Astrocyte (in vitro differentiated cells and primary cell): ENCODE data around the gene CDKAL1. TPM values are rescaled to one million over a fixed set of nuclear protein-coding genes. Genes with fewer than 3 reads are reported as not detected.
"Not testable (repeated sequence)": the region's sequence is repeated elsewhere in the genome, so short reads cannot be mapped to it uniquely, and the experiment has no call there.

Experiments
- DNase-seq: peaks from one replicate; pipeline ENCODE4 v3.0.0-alpha.2; 2010; ENCODE audit warnings: low read depth
- FAIRE-seq: peaks from 2 replicates; lab custom pipeline; 2011; peaks lifted over from hg19 to GRCh38; lab: Jason Lieb, UNC
- H2AFZ ChIP-seq: 2 replicates; pipeline ENCODE4 v1.6.0; 2012; ENCODE audit warnings: low read depth, low read length, inconsistent platforms
- H3K27ac ChIP-seq: 2 replicates; pipeline ENCODE4 v1.5.1; 2011; ENCODE audit warnings: low read depth, low read length, inconsistent platforms
- H3K27me3 ChIP-seq: 2 replicates; pipeline ENCODE4 v1.6.0; 2011; ENCODE audit warnings: low read length, inconsistent platforms; ENCODE audit not compliant: insufficient read depth
- H3K36me3 ChIP-seq: 2 replicates; pipeline ENCODE4 v1.5.1; 2011; ENCODE audit warnings: low read length, inconsistent platforms; ENCODE audit not compliant: insufficient read depth
- H3K4me1 ChIP-seq: 2 replicates; pipeline ENCODE4 v1.5.1; 2011; ENCODE audit warnings: low read length, inconsistent platforms; ENCODE audit not compliant: insufficient read depth
- H3K4me2 ChIP-seq: 2 replicates; pipeline ENCODE4 v1.6.0; 2012; ENCODE audit warnings: low read length, inconsistent platforms
- H3K4me3 ChIP-seq: 2 replicates; pipeline ENCODE4 v1.5.1; 2011; ENCODE audit warnings: low read depth, mild to moderate bottlenecking, low read length, inconsistent platforms; ENCODE audit not compliant: insufficient read depth
- H3K79me2 ChIP-seq: 2 replicates; pipeline ENCODE4 v1.6.0; 2012; ENCODE audit warnings: mild to moderate bottlenecking, low read length, inconsistent platforms; ENCODE audit not compliant: insufficient read depth
- H3K9ac ChIP-seq: 2 replicates; pipeline ENCODE4 v1.6.0; 2012; ENCODE audit warnings: mild to moderate bottlenecking, low read length, inconsistent platforms
- H3K9me3 ChIP-seq: 2 replicates; pipeline ENCODE4 v1.5.1; 2012; ENCODE audit warnings: low read depth, mild to moderate bottlenecking, low read length, inconsistent platforms; ENCODE audit not compliant: insufficient read depth
- H4K20me1 ChIP-seq: 2 replicates; pipeline ENCODE4 v1.6.0; 2012; ENCODE audit warnings: low read length, inconsistent platforms; ENCODE audit not compliant: insufficient read depth
- H3K27ac Mint-ChIP-seq: one replicate; pipeline ENCODE4 v1.8.0; 2021; ENCODE audit warnings: mild to moderate bottlenecking, mixed read lengths; ENCODE audit not compliant: unreplicated experiment
- H3K27me3 Mint-ChIP-seq: one replicate; pipeline ENCODE4 v1.8.0; 2021; ENCODE audit warnings: low read depth, mixed read lengths; ENCODE audit not compliant: unreplicated experiment
- H3K36me3 Mint-ChIP-seq: one replicate; pipeline ENCODE4 v1.8.0; 2021; ENCODE audit warnings: low read depth, mixed read lengths; ENCODE audit not compliant: unreplicated experiment
- H3K4me1 Mint-ChIP-seq: one replicate; pipeline ENCODE4 v1.8.0; 2021; ENCODE audit warnings: low read depth, mixed read lengths; ENCODE audit not compliant: unreplicated experiment
- H3K4me3 Mint-ChIP-seq: one replicate; pipeline ENCODE4 v1.8.0; 2021; ENCODE audit warnings: mild to moderate bottlenecking, moderate library complexity, mixed read lengths; ENCODE audit not compliant: unreplicated experiment
- H3K9me3 Mint-ChIP-seq: one replicate; pipeline ENCODE4 v1.8.0; 2021; ENCODE audit warnings: mild to moderate bottlenecking, mixed read lengths; ENCODE audit not compliant: unreplicated experiment
- CTCF ChIP-seq: IDR thresholded peaks from 2 replicates; pipeline ENCODE4 v1.5.1; 2011; ENCODE audit warnings: low read depth, mild to moderate bottlenecking, inconsistent platforms, low read length, moderate library complexity; ENCODE audit not compliant: insufficient read depth
- EZH2 ChIP-seq: IDR thresholded peaks from 2 replicates; pipeline ENCODE4 v1.6.1; 2012; ENCODE audit warnings: mild to moderate bottlenecking, low read length, inconsistent platforms; ENCODE audit not compliant: insufficient read depth
- total RNA-seq: library from RNA; stranded (reverse); gene quantifications from 2 replicates; pipeline ENCODE4 v1.2.1, GENCODE V29; 2021

The CDKAL1 gene
- total RNA-seq, 1 donor from 2014 or later, result 13.7 TPM

GRCh38 chr6:21087188-21087587 is 552.9 kb downstream of the CDKAL1 start:
- no peaks in the 10 kb centered on the region for H3K9me3 ChIP-seq
- TF ChIP-seq EZH2, result no peak
- TF ChIP-seq CTCF, result no peak
- H3K79me2 ChIP-seq, result no peaks in the 10 kb centered on the region
- no peaks in the 10 kb centered on the region for H4K20me1 ChIP-seq
- Mint-ChIP-seq H3K27me3 (no peaks in the 10 kb centered on the region), H3K4me1 (no peaks in the 10 kb centered on the region), H3K27ac (no peak overlapping the region), H3K9me3 (no peaks in the 10 kb centered on the region), H3K4me3 (no peak overlapping the region), H3K36me3 (no peaks in the 10 kb centered on the region)
- H3K4me2 ChIP-seq, result no peak overlapping the region
- H3K9ac ChIP-seq, result no peak overlapping the region
- no peak for FAIRE-seq
- DNase-seq, result no peak
- no peaks in the 10 kb centered on the region for H3K27me3 ChIP-seq
- no peak overlapping the region for H3K27ac ChIP-seq
- no peaks in the 10 kb centered on the region for H3K36me3 ChIP-seq
- H3K4me3 ChIP-seq, result no peak overlapping the region
- no peaks in the 10 kb centered on the region for H3K4me1 ChIP-seq
- no peak overlapping the region for H2AFZ ChIP-seq

- Histone ChIP-seq H3K4me3 (no peak overlapping the region), H4K20me1 (no peaks in the 10 kb centered on the region), H2AFZ (no peak overlapping the region), H3K36me3 (no peaks in the 10 kb centered on the region), H3K79me2 (no peaks in the 10 kb centered on the region), H3K4me1 (no peaks in the 10 kb centered on the region), H3K9ac (no peak overlapping the region), H3K27ac (no peak overlapping the region), H3K27me3 (no peaks in the 10 kb centered on the region), H3K4me2 (no peak overlapping the region), H3K9me3 (no peaks in the 10 kb centered on the region)
- Mint-ChIP-seq H3K9me3 (no peaks in the 10 kb centered on the region), H3K4me1 (no peaks in the 10 kb centered on the region), H3K4me3 (no peak overlapping the region), H3K27me3 (no peaks in the 10 kb centered on the region), H3K27ac (no peak overlapping the region), H3K36me3 (no peaks in the 10 kb centered on the region)
- FAIRE-seq (no peak), DNase-seq (no peak)
- no peak for TF ChIP-seq CTCF
- TF ChIP-seq EZH2, result no peak
These were observed 557.2 kb downstream of the CDKAL1 start for GRCh38 chr6:21091411-21091810.

- not testable (repeated sequence) for H3K27ac Mint-ChIP-seq, H2AFZ ChIP-seq, H4K20me1 ChIP-seq, H3K9me3 Mint-ChIP-seq, H3K36me3 ChIP-seq, H3K4me1 Mint-ChIP-seq, H3K4me3 Mint-ChIP-seq, DNase-seq, H3K36me3 Mint-ChIP-seq, H3K79me2 ChIP-seq, H3K9me3 ChIP-seq, FAIRE-seq, H3K27ac ChIP-seq, H3K4me1 ChIP-seq, H3K4me2 ChIP-seq, H3K27me3 ChIP-seq, H3K9ac ChIP-seq, H3K27me3 Mint-ChIP-seq, H3K4me3 ChIP-seq
These were observed 558.0 kb downstream of the CDKAL1 start for GRCh38 chr6:21092231-21092772.
